GM12864 (cell line): ENCODE data around the gene SELENOF.
A peak's percentile ranks its signal among the peaks of the same experiment; 100 is the strongest.
"Not testable (repeated sequence)": the region's sequence is repeated elsewhere in the genome, so short reads cannot be mapped to it uniquely, and the experiment has no call there.

Experiments used
- DNase-seq: peaks from one replicate; pipeline ENCODE4 v3.0.0-alpha.2; 2011; ENCODE audit warnings: low read depth
- H3K4me3 ChIP-seq: 2 replicates; pipeline ENCODE4 v1.5.1; 2011; ENCODE audit warnings: mild to moderate bottlenecking, low read depth, low read length, control low read depth
- CTCF ChIP-seq: IDR thresholded peaks from 2 replicates; pipeline ENCODE4 v1.5.1; 2011; ENCODE audit warnings: low read depth, mild to moderate bottlenecking, moderate library complexity, low read length, control low read depth, inconsistent platforms; ENCODE audit errors: missing control alignments

The SELENOF gene

GRCh38 chr1:86913399-86913895 is 479 bp downstream of the SELENOF start:
- peak overlapping the region; percentile 98 for H3K4me3 ChIP-seq
- no peak for TF ChIP-seq CTCF
- DNase-seq: peak; percentile 50

- DNase-seq: no peak
- peak overlapping the region; percentile 98 for H3K4me3 ChIP-seq
- TF ChIP-seq CTCF: no peak
Observed at GRCh38 chr1:86912281-86912900, 1.5 kb downstream of the SELENOF start.

GRCh38 chr1:86906419-86906818 is 7.5 kb downstream of the SELENOF start:
- no peak for TF ChIP-seq CTCF
- no peak for DNase-seq
- H3K4me3 ChIP-seq: no peak overlapping the region

GRCh38 chr1:86905875-86906274 is 8.1 kb downstream of the SELENOF start:
- no peak for TF ChIP-seq CTCF
- DNase-seq: no peak
- H3K4me3 ChIP-seq: no peak overlapping the region

GRCh38 chr1:86899401-86899800 is 14.5 kb downstream of the SELENOF start:
- H3K4me3 ChIP-seq, DNase-seq: not testable (repeated sequence)

GRCh38 chr1:86888327-86888726 is 25.6 kb downstream of the SELENOF start:
- no peak overlapping the region for H3K4me3 ChIP-seq
- no peak for DNase-seq
- TF ChIP-seq CTCF: no peak

- TF ChIP-seq CTCF: no peak
- H3K4me3 ChIP-seq: no peak overlapping the region
- no peak for DNase-seq
Observed at GRCh38 chr1:86887479-86888162, 26.3 kb downstream of the SELENOF start.
